Measurements from ENCODE around the gene WIPF3.

Gene WIPF3

GRCh38 chr7:29843093-29843492 lies 36.8 kb downstream of the WIPF3 start:
- Histone ChIP-seq H3K9me3 (ENCODE audit: severe bottlenecking) (no peaks in the 10 kb centered on the region), H3K4me1 (ENCODE audit: insufficient read depth, poor library complexity, severe bottlenecking) (no peaks in the 10 kb centered on the region), H3K27me3 (ENCODE audit: insufficient read depth, poor library complexity, severe bottlenecking) (peaks cover 19% of the 10 kb centered on the region), H3K4me3 (ENCODE audit: severe bottlenecking) (no peak overlapping the region), H3K36me3 (ENCODE audit: low read depth) (no peaks in the 10 kb centered on the region), H3K27ac (ENCODE audit: poor library complexity, severe bottlenecking) (no peak overlapping the region)
- no peak for DNase-seq (ENCODE audit: low spot score)
- no peak for ATAC-seq (ENCODE audit: low read depth)
- TF ChIP-seq CTCF (IDR thresholded peaks at IDR 0.05; ENCODE audit: poor library complexity, severe bottlenecking): no peak

- DNase-seq (ENCODE audit: low spot score) (no peak), ATAC-seq (ENCODE audit: low read depth) (no peak)
- H3K9me3 ChIP-seq (ENCODE audit: severe bottlenecking): no peaks in the 10 kb centered on the region
- no peak overlapping the region for H3K27ac ChIP-seq (ENCODE audit: poor library complexity, severe bottlenecking)
- no peak overlapping the region for H3K4me3 ChIP-seq (ENCODE audit: severe bottlenecking)
- H3K27me3 ChIP-seq (ENCODE audit: insufficient read depth, poor library complexity, severe bottlenecking): peaks cover 19% of the 10 kb centered on the region
- no peak for TF ChIP-seq CTCF (IDR thresholded peaks at IDR 0.05; ENCODE audit: poor library complexity, severe bottlenecking)
- H3K4me1 ChIP-seq (ENCODE audit: insufficient read depth, poor library complexity, severe bottlenecking): no peaks in the 10 kb centered on the region
- H3K36me3 ChIP-seq (ENCODE audit: low read depth): no peaks in the 10 kb centered on the region
Observed at GRCh38 chr7:29843726-29844125, 37.4 kb downstream of the WIPF3 start.

- no peak overlapping the region for H3K27ac ChIP-seq (ENCODE audit: poor library complexity, severe bottlenecking)
- no peak for ATAC-seq (ENCODE audit: low read depth)
- H3K4me3 ChIP-seq (ENCODE audit: severe bottlenecking): no peak overlapping the region
- no peak for DNase-seq (ENCODE audit: low spot score)
- no peaks in the 10 kb centered on the region for H3K36me3 ChIP-seq (ENCODE audit: low read depth)
- no peaks in the 10 kb centered on the region for H3K9me3 ChIP-seq (ENCODE audit: severe bottlenecking)
- peaks cover 21% of the 10 kb centered on the region for H3K27me3 ChIP-seq (ENCODE audit: insufficient read depth, poor library complexity, severe bottlenecking)
- no peaks in the 10 kb centered on the region for H3K4me1 ChIP-seq (ENCODE audit: insufficient read depth, poor library complexity, severe bottlenecking)
- no peak for TF ChIP-seq CTCF (IDR thresholded peaks at IDR 0.05; ENCODE audit: poor library complexity, severe bottlenecking)
Observed at GRCh38 chr7:29844559-29844958, 38.3 kb downstream of the WIPF3 start.

DNA sequence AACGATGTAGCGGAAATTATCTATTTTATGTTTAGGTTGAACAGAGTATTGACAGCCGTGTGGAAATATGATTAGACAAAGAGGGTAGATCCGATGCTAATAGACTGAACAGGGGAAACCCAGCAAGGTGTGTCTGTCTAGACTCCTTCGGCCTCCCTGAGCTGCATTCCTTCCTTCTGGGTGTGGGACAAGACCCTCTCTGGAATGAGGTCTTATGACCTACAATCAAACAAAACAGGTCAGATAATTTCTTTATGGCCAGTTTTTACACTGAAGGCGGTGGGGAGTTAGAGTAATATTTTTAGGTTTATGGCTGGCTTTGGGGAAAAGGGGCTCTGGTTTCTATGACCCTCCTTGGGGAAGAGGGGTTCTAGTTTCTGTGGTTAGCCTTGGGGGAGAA lies 41.2 kb downstream of the WIPF3 start:
- TF ChIP-seq CTCF (IDR thresholded peaks at IDR 0.05; ENCODE audit: poor library complexity, severe bottlenecking): no peak
- ATAC-seq (ENCODE audit: low read depth) (no peak), DNase-seq (ENCODE audit: low spot score) (no peak)
- Histone ChIP-seq H3K27ac (ENCODE audit: poor library complexity, severe bottlenecking) (no peak overlapping the region), H3K36me3 (ENCODE audit: low read depth) (no peaks in the 10 kb centered on the region), H3K9me3 (ENCODE audit: severe bottlenecking) (no peaks in the 10 kb centered on the region), H3K27me3 (ENCODE audit: insufficient read depth, poor library complexity, severe bottlenecking) (peaks cover 20% of the 10 kb centered on the region), H3K4me3 (ENCODE audit: severe bottlenecking) (no peak overlapping the region), H3K4me1 (ENCODE audit: insufficient read depth, poor library complexity, severe bottlenecking) (no peaks in the 10 kb centered on the region)

DNA sequence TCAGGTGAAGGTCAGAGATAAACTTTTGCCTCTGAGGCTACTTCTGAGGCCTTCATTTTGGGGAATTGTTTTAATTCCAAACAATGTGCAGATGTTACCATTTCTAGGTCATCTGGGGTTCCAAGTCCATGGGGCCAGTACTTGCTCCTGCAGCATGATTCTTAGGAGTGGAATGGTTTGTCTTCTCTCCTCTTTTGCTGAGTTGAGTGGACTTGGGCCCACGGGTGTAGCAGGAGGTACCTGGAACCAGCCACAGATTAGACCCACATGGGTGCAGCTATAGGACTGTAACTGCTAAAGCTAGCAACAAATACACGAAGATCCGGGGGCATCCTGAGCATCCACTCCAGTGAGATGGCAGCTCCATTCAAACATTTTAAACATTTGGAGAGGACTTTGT lies 41.6 kb downstream of the WIPF3 start:
- Histone ChIP-seq H3K4me1 (ENCODE audit: insufficient read depth, poor library complexity, severe bottlenecking) (no peaks in the 10 kb centered on the region), H3K36me3 (ENCODE audit: low read depth) (no peaks in the 10 kb centered on the region), H3K27ac (ENCODE audit: poor library complexity, severe bottlenecking) (no peak overlapping the region), H3K27me3 (ENCODE audit: insufficient read depth, poor library complexity, severe bottlenecking) (peaks cover 16% of the 10 kb centered on the region), H3K4me3 (ENCODE audit: severe bottlenecking) (no peak overlapping the region), H3K9me3 (ENCODE audit: severe bottlenecking) (no peaks in the 10 kb centered on the region)
- DNase-seq (ENCODE audit: low spot score) (no peak), ATAC-seq (ENCODE audit: low read depth) (no peak)
- no peak for TF ChIP-seq CTCF (IDR thresholded peaks at IDR 0.05; ENCODE audit: poor library complexity, severe bottlenecking)

Measured in RWPE2 (cell line).